ENCODE data around the gene HMX1. TPM values are rescaled to one million over a fixed set of nuclear protein-coding genes. Genes with fewer than 3 reads are reported as not detected.

Gene HMX1
- polyA plus RNA-seq, 1 donor (not counting 4 experiments of a cell fraction or from before 2014, with no cell fraction given): not detected

- TF ChIP-seq CTCF (optimal IDR thresholded peaks at IDR 0.05 in 1 of 3, IDR thresholded peaks at IDR 0.05 in 1 of 3, conservative IDR thresholded peaks at IDR 0.05 in 1 of 3; ENCODE audit: extremely low read depth in 1 of 3, insufficient read depth in 2 of 3, low read length in 3 of 3) (no peak), EZH2 (IDR thresholded peaks at IDR 0.05; ENCODE audit: low read length) (peak; percentile 75)
These were observed 1.0 kb upstream of the HMX1 start for GRCh38 chr4:8872402-8873291.

GRCh38 chr4:8870647-8871416 is 807 bp downstream of the HMX1 start:
- H4K20me1 ChIP-seq (ENCODE audit: control insufficient read depth, extremely low read depth, insufficient read depth, low read length): no peaks in the 10 kb centered on the region
- no peak overlapping the region for H3K27ac ChIP-seq (ENCODE audit: control insufficient read depth, insufficient read depth, low read length)
- H3K79me2 ChIP-seq (ENCODE audit: control insufficient read depth, insufficient read depth, low read length): no peaks in the 10 kb centered on the region
- no peaks in the 10 kb centered on the region for H3K4me1 ChIP-seq (ENCODE audit: control insufficient read depth, extremely low read depth, insufficient read depth, low read length)
- dilution Hi-C loops (cut with MboI; ENCODE audit: extremely low pct_ligation_motif_present, low sequenced_read_pairs): no loop called here
- H3K4me3 ChIP-seq (ENCODE audit: control insufficient read depth in 2 of 3, extremely low read depth in 1 of 3, insufficient read depth in 2 of 3, low read depth in 1 of 3, low read length in 3 of 3): no peak overlapping the region
- no peak overlapping the region for H3K9ac ChIP-seq (ENCODE audit: control insufficient read depth, extremely low read depth, insufficient read depth, low read length)
- H3K36me3 ChIP-seq (ENCODE audit: control insufficient read depth in 2 of 2, extremely low read depth in 1 of 2, insufficient read depth in 2 of 2, low read length in 2 of 2): no peaks in the 10 kb centered on the region
- no peak for TF ChIP-seq CTCF (optimal IDR thresholded peaks at IDR 0.05 in 1 of 3, IDR thresholded peaks at IDR 0.05 in 1 of 3, conservative IDR thresholded peaks at IDR 0.05 in 1 of 3; ENCODE audit: extremely low read depth in 1 of 3, insufficient read depth in 2 of 3, low read length in 3 of 3)
- peak; percentile 42 for TF ChIP-seq EZH2 (IDR thresholded peaks at IDR 0.05; ENCODE audit: low read length)
- H3K9me1 ChIP-seq (ENCODE audit: control insufficient read depth, extremely low read depth, insufficient read depth, low read length): no peaks in the 10 kb centered on the region
- FAIRE-seq (no peak), DNase-seq (ENCODE audit: low read depth, low spot score) (no peak)
- H3K27me3 ChIP-seq (ENCODE audit: control insufficient read depth, extremely low read depth, insufficient read depth, low read length): peaks cover 95% of the 10 kb centered on the region
- no peak overlapping the region for H3K4me2 ChIP-seq (ENCODE audit: control insufficient read depth, extremely low read depth, insufficient read depth, low read depth, low read length)
- H2AFZ ChIP-seq (ENCODE audit: control insufficient read depth, low read length): no peak overlapping the region
- H3K9me3 ChIP-seq (ENCODE audit: control insufficient read depth, low read depth, low read length): no peaks in the 10 kb centered on the region

More at GRCh38 chr4:8872402-8873291, 1.0 kb upstream of the HMX1 start:
- no peak overlapping the region for H2AFZ ChIP-seq (ENCODE audit: control insufficient read depth, low read length)
- no peak overlapping the region for H3K27ac ChIP-seq (ENCODE audit: control insufficient read depth, insufficient read depth, low read length)
- no peaks in the 10 kb centered on the region for H3K36me3 ChIP-seq (ENCODE audit: control insufficient read depth in 2 of 2, extremely low read depth in 1 of 2, insufficient read depth in 2 of 2, low read length in 2 of 2)
- dilution Hi-C loops (cut with MboI; ENCODE audit: extremely low pct_ligation_motif_present, low sequenced_read_pairs): no loop called here
- peaks cover 96% of the 10 kb centered on the region for H3K27me3 ChIP-seq (ENCODE audit: control insufficient read depth, extremely low read depth, insufficient read depth, low read length)
- no peaks in the 10 kb centered on the region for H3K79me2 ChIP-seq (ENCODE audit: control insufficient read depth, insufficient read depth, low read length)
- DNase-seq (ENCODE audit: low read depth, low spot score) (no peak), FAIRE-seq (no peak)
- H4K20me1 ChIP-seq (ENCODE audit: control insufficient read depth, extremely low read depth, insufficient read depth, low read length): no peaks in the 10 kb centered on the region
- H3K4me1 ChIP-seq (ENCODE audit: control insufficient read depth, extremely low read depth, insufficient read depth, low read length): no peaks in the 10 kb centered on the region
- H3K4me3 ChIP-seq (ENCODE audit: control insufficient read depth in 2 of 3, extremely low read depth in 1 of 3, insufficient read depth in 2 of 3, low read depth in 1 of 3, low read length in 3 of 3): no peak overlapping the region
- H3K9me1 ChIP-seq (ENCODE audit: control insufficient read depth, extremely low read depth, insufficient read depth, low read length): no peaks in the 10 kb centered on the region
- no peaks in the 10 kb centered on the region for H3K9me3 ChIP-seq (ENCODE audit: control insufficient read depth, low read depth, low read length)
- no peak overlapping the region for H3K9ac ChIP-seq (ENCODE audit: control insufficient read depth, extremely low read depth, insufficient read depth, low read length)
- no peak overlapping the region for H3K4me2 ChIP-seq (ENCODE audit: control insufficient read depth, extremely low read depth, insufficient read depth, low read depth, low read length)

All from keratinocyte (primary cell).